ENCODE data around the gene LIPA.

GRCh38 chr10:89263091-89263490, 11.5 kb upstream of the LIPA start:
- TF ChIP-seq CTCF (conservative IDR thresholded peaks at IDR 0.05) (no peak), EZH2 (IDR thresholded peaks at IDR 0.05; ENCODE audit: low read depth) (no peak)
